ENCODE measurements around the gene ANKRD36C.
A peak's percentile ranks its signal among the peaks of the same experiment; 100 is the strongest.
"Not testable (repeated sequence)": the region's sequence is repeated elsewhere in the genome, so short reads cannot be mapped to it uniquely, and the experiment has no call there.

The ANKRD36C gene

GRCh38 chr2:95991351-95992094, at the start of gene ANKRD36C:
Gene ANKRD36C (minus strand): TSS chr2:95991824. CDS start chr2:95991708, 116 bp downstream.
- not testable (repeated sequence) for H3K27ac ChIP-seq (ENCODE audit: low read length); H3K4me1 ChIP-seq (ENCODE audit: control insufficient read depth, insufficient read depth, low read length); H3K9me3 ChIP-seq (ENCODE audit: control insufficient read depth, insufficient read depth, low read length); DNase-seq (ENCODE audit: low read depth, low spot score); H3K27me3 ChIP-seq (ENCODE audit: control insufficient read depth, insufficient read depth, low read length); H3K36me3 ChIP-seq (ENCODE audit: control insufficient read depth, insufficient read depth, low read length)
- no CpG with 5 or more reads among the region's 56 CpGs for WGBS (ENCODE audit: insufficient coverage, insufficient read length)
- peak within 1 kb of the TSS; percentile 71 for H3K4me3 ChIP-seq (ENCODE audit: low read length)

GRCh38 chr2:96035554-96035953, 43.9 kb upstream of the ANKRD36C start:
- not testable (repeated sequence) for H3K27ac ChIP-seq (ENCODE audit: low read length); DNase-seq (ENCODE audit: low read depth, low spot score); H3K4me3 ChIP-seq (ENCODE audit: low read length); H3K27me3 ChIP-seq (ENCODE audit: control insufficient read depth, insufficient read depth, low read length); H3K4me1 ChIP-seq (ENCODE audit: control insufficient read depth, insufficient read depth, low read length); H3K9me3 ChIP-seq (ENCODE audit: control insufficient read depth, insufficient read depth, low read length); H3K36me3 ChIP-seq (ENCODE audit: control insufficient read depth, insufficient read depth, low read length)
- WGBS (ENCODE audit: insufficient coverage, insufficient read length) = no CpG with 5 or more reads among the region's 14 CpGs

- not testable (repeated sequence) for H3K27ac ChIP-seq (ENCODE audit: low read length); H3K4me1 ChIP-seq (ENCODE audit: control insufficient read depth, insufficient read depth, low read length); H3K4me3 ChIP-seq (ENCODE audit: low read length); H3K9me3 ChIP-seq (ENCODE audit: control insufficient read depth, insufficient read depth, low read length); DNase-seq (ENCODE audit: low read depth, low spot score); H3K36me3 ChIP-seq (ENCODE audit: control insufficient read depth, insufficient read depth, low read length); H3K27me3 ChIP-seq (ENCODE audit: control insufficient read depth, insufficient read depth, low read length)
- whole genome bisulfite sequencing (ENCODE audit: insufficient coverage, insufficient read length) = no CpG with 5 or more reads among the region's 34 CpGs
These were observed 43.2 kb upstream of the ANKRD36C start, which contains the start of gene GPAT2 for GRCh38 chr2:96034792-96035191. Gene GPAT2 (minus strand): TSS chr2:96034916. CDS start chr2:96032359, 2,557 bp downstream.

- H3K27ac ChIP-seq (ENCODE audit: low read length); H3K36me3 ChIP-seq (ENCODE audit: control insufficient read depth, insufficient read depth, low read length); H3K4me1 ChIP-seq (ENCODE audit: control insufficient read depth, insufficient read depth, low read length); H3K4me3 ChIP-seq (ENCODE audit: low read length); DNase-seq (ENCODE audit: low read depth, low spot score); H3K27me3 ChIP-seq (ENCODE audit: control insufficient read depth, insufficient read depth, low read length); H3K9me3 ChIP-seq (ENCODE audit: control insufficient read depth, insufficient read depth, low read length): not testable (repeated sequence)
- no CpG with 5 or more reads among the region's 9 CpGs for WGBS (ENCODE audit: insufficient coverage, insufficient read length)
These were observed 42.4 kb upstream of the ANKRD36C start for GRCh38 chr2:96033997-96034396.

GRCh38 chr2:96027725-96028325, 36.2 kb upstream of the ANKRD36C start:
- no CpG with 5 or more reads among the region's 16 CpGs for WGBS (ENCODE audit: insufficient coverage, insufficient read length)
- not testable (repeated sequence) for H3K36me3 ChIP-seq (ENCODE audit: control insufficient read depth, insufficient read depth, low read length); H3K27ac ChIP-seq (ENCODE audit: low read length); H3K9me3 ChIP-seq (ENCODE audit: control insufficient read depth, insufficient read depth, low read length); H3K4me1 ChIP-seq (ENCODE audit: control insufficient read depth, insufficient read depth, low read length); H3K27me3 ChIP-seq (ENCODE audit: control insufficient read depth, insufficient read depth, low read length); DNase-seq (ENCODE audit: low read depth, low spot score); H3K4me3 ChIP-seq (ENCODE audit: low read length)

GRCh38 chr2:96025755-96026154, 34.1 kb upstream of the ANKRD36C start:
- H3K36me3 ChIP-seq (ENCODE audit: control insufficient read depth, insufficient read depth, low read length); H3K27me3 ChIP-seq (ENCODE audit: control insufficient read depth, insufficient read depth, low read length); DNase-seq (ENCODE audit: low read depth, low spot score); H3K9me3 ChIP-seq (ENCODE audit: control insufficient read depth, insufficient read depth, low read length); H3K4me3 ChIP-seq (ENCODE audit: low read length); H3K4me1 ChIP-seq (ENCODE audit: control insufficient read depth, insufficient read depth, low read length); H3K27ac ChIP-seq (ENCODE audit: low read length): not testable (repeated sequence)
- WGBS (ENCODE audit: insufficient coverage, insufficient read length) = no CpG with 5 or more reads among the region's 6 CpGs

- DNase-seq (ENCODE audit: low read depth, low spot score) = no peak
- no peak overlapping the region for H3K4me3 ChIP-seq (ENCODE audit: low read length)
- no CpG with 5 or more reads among the region's 4 CpGs for WGBS (ENCODE audit: insufficient coverage, insufficient read length)
- no peaks in the 10 kb centered on the region for H3K9me3 ChIP-seq (ENCODE audit: control insufficient read depth, insufficient read depth, low read length)
- no peak overlapping the region for H3K27ac ChIP-seq (ENCODE audit: low read length)
- no peaks in the 10 kb centered on the region for H3K4me1 ChIP-seq (ENCODE audit: control insufficient read depth, insufficient read depth, low read length)
- H3K27me3 ChIP-seq (ENCODE audit: control insufficient read depth, insufficient read depth, low read length) = no peaks in the 10 kb centered on the region
- H3K36me3 ChIP-seq (ENCODE audit: control insufficient read depth, insufficient read depth, low read length) = no peaks in the 10 kb centered on the region
These were observed 33.5 kb upstream of the ANKRD36C start for GRCh38 chr2:96025194-96025492.

GRCh38 chr2:96024336-96025193, 32.9 kb upstream of the ANKRD36C start:
- no peak for DNase-seq (ENCODE audit: low read depth, low spot score)
- Histone ChIP-seq H3K36me3 (ENCODE audit: control insufficient read depth, insufficient read depth, low read length) (no peaks in the 10 kb centered on the region), H3K4me3 (ENCODE audit: low read length) (no peak overlapping the region), H3K27me3 (ENCODE audit: control insufficient read depth, insufficient read depth, low read length) (no peaks in the 10 kb centered on the region), H3K27ac (ENCODE audit: low read length) (no peak overlapping the region), H3K4me1 (ENCODE audit: control insufficient read depth, insufficient read depth, low read length) (no peaks in the 10 kb centered on the region), H3K9me3 (ENCODE audit: control insufficient read depth, insufficient read depth, low read length) (no peaks in the 10 kb centered on the region)
- no CpG with 5 or more reads among the region's 27 CpGs for WGBS (ENCODE audit: insufficient coverage, insufficient read length)

- not testable (repeated sequence) for H3K4me3 ChIP-seq (ENCODE audit: low read length); H3K27me3 ChIP-seq (ENCODE audit: control insufficient read depth, insufficient read depth, low read length); H3K27ac ChIP-seq (ENCODE audit: low read length); H3K9me3 ChIP-seq (ENCODE audit: control insufficient read depth, insufficient read depth, low read length); DNase-seq (ENCODE audit: low read depth, low spot score); H3K4me1 ChIP-seq (ENCODE audit: control insufficient read depth, insufficient read depth, low read length); H3K36me3 ChIP-seq (ENCODE audit: control insufficient read depth, insufficient read depth, low read length)
- no CpG with 5 or more reads among the region's 7 CpGs for WGBS (ENCODE audit: insufficient coverage, insufficient read length)
These were observed 32.1 kb upstream of the ANKRD36C start for GRCh38 chr2:96023701-96024100.

GRCh38 chr2:96022701-96023447, 31.2 kb upstream of the ANKRD36C start:
- H3K4me3 ChIP-seq (ENCODE audit: low read length); H3K9me3 ChIP-seq (ENCODE audit: control insufficient read depth, insufficient read depth, low read length); H3K36me3 ChIP-seq (ENCODE audit: control insufficient read depth, insufficient read depth, low read length); H3K27ac ChIP-seq (ENCODE audit: low read length); H3K27me3 ChIP-seq (ENCODE audit: control insufficient read depth, insufficient read depth, low read length); H3K4me1 ChIP-seq (ENCODE audit: control insufficient read depth, insufficient read depth, low read length): not testable (repeated sequence)
- peak; percentile 55 for DNase-seq (ENCODE audit: low read depth, low spot score)
- WGBS (ENCODE audit: insufficient coverage, insufficient read length) = no CpG with 5 or more reads among the region's 19 CpGs
